GM23248 (cell line): Measurements from ENCODE around the gene SELENOS.

Experiments used
- EZH2 ChIP-seq: fragments of 200-600 bp; sonication (generic); IDR thresholded peaks from 2 replicates; pipeline ENCODE4 v1.6.1; 2018; ENCODE audit warnings: antibody characterized with exemption, mild to moderate bottlenecking; ENCODE audit not compliant: insufficient read depth, poor library complexity, severe bottlenecking
- EZH2phosphoT487 ChIP-seq: fragments of 200-600 bp; sonication (generic); IDR thresholded peaks from 2 replicates; pipeline ENCODE4 v1.6.1; 2018; ENCODE audit warnings: antibody characterized with exemption, moderate library complexity, mild to moderate bottlenecking, low read depth; ENCODE audit not compliant: insufficient read depth

DNA sequence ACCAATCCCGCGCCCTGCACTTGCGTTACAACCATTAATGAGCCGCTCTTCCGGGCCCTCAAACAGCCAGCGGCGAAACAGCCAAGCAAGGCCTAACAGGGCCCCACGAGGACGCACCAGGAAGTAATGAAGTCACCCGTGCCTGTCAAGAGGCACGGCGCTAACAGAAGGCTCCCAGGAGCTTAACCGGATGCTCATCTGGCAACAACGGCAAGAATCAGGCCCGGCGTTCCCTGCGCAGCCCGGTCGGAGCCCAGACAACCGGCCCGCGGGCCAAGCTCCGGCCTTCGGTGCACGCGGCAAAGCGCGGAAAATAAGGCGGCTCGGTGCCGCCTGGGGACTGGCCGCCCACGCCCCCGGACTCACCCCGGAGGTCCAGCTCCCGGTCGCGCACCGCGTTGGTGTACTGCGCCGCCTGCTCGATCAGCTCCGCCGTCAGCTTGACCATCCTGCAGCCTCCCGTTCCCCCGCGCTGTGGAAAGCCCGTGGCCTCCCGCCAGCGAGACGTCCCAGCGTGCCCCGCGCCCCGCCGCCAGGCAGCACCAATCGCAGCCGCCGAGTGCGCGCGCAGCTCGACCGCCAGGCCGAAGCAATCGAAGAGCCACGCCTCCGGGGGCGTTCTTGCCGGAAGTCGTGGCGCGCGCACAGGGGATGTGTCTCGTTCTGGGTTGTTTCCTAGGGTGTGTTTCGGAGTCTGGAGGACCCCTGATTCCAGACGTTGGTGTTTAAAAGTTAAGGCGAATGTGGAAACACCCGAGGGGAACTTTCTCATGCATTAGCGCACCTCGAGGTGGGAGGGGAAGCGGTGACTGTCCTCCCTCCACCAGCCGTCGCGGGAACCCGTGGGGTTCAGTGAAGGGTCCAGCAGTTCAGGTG lies 17.7 kb upstream of the SELENOS start, which contains the start of gene SNRPA1:
- TF ChIP-seq EZH2 (no peak), EZH2phosphoT487 (no peak)
